AG10803 (cell line): ENCODE data around the gene MACROH2A1.

Source experiments
- DNase-seq: peaks from one replicate; pipeline ENCODE4 v3.0.0; 2010; ENCODE audit warnings: low read depth
- H3K4me3 ChIP-seq: 2 replicates; pipeline ENCODE4 v1.5.1; 2011; ENCODE audit warnings: mild to moderate bottlenecking, low read length, control low read depth
- TF ChIP-seq, protein P1 (sequence below): conservative IDR thresholded peaks from 2 replicates; pipeline ENCODE4 v1.5.1; 2011; ENCODE audit warnings: mild to moderate bottlenecking, low read length, control low read depth, inconsistent platforms

Gene MACROH2A1

DNA sequence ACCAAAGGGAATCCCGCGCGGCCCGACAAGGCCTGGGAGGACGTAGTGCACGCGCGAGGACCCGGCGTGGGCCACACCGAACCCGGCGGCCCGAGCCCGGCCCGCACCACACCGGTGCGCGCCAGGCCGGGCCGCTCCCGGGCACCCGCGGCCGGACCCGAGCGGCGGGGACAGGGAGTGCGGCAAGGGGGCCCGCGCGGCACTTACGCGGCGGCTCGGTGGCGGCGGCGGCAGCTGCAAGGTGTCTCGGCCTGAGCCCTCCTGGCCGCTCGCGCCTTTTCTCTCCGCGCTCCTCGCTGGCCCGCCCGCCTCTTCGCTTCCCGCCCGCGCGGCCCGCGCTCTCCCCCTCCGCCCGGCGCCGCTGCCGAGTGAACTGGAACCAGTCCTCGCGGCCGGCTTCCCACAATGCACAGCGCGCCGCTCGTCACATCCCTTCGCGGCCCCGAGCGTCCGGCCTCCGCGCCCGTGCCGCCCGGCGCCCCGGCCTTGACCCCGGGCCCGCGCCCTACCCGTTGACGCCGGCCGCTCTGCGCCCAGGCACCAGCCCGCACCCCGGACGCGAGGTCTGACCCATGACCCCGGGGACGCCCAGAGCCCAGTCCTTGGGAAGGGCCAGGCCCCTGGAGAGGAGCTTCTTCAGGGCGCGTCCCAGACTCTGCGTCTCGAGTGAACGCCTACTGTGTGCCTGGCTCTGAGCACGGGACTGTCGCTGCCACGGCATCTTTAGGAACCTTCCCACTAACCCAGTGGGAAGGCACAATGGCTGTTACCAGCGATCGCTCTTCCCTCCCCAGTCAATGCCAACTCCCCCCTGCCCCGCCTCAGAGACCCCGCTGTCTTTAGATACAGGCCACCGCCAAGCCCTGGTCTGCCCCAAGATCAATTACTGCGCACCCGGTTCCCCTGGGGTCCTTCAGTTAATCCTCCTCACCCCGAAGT is at the start of gene MACROH2A1:
MACROH2A1 (minus strand) TSS at position 377 of the 939 bp plus-strand sequence. CDS start 10,138 bp downstream, outside the sequence.
- TF ChIP-seq, protein P1, sequence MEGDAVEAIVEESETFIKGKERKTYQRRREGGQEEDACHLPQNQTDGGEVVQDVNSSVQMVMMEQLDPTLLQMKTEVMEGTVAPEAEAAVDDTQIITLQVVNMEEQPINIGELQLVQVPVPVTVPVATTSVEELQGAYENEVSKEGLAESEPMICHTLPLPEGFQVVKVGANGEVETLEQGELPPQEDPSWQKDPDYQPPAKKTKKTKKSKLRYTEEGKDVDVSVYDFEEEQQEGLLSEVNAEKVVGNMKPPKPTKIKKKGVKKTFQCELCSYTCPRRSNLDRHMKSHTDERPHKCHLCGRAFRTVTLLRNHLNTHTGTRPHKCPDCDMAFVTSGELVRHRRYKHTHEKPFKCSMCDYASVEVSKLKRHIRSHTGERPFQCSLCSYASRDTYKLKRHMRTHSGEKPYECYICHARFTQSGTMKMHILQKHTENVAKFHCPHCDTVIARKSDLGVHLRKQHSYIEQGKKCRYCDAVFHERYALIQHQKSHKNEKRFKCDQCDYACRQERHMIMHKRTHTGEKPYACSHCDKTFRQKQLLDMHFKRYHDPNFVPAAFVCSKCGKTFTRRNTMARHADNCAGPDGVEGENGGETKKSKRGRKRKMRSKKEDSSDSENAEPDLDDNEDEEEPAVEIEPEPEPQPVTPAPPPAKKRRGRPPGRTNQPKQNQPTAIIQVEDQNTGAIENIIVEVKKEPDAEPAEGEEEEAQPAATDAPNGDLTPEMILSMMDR = no peak
- peak within 1 kb of the TSS; percentile 87 for H3K4me3 ChIP-seq
- peak; percentile 86 for DNase-seq

DNA sequence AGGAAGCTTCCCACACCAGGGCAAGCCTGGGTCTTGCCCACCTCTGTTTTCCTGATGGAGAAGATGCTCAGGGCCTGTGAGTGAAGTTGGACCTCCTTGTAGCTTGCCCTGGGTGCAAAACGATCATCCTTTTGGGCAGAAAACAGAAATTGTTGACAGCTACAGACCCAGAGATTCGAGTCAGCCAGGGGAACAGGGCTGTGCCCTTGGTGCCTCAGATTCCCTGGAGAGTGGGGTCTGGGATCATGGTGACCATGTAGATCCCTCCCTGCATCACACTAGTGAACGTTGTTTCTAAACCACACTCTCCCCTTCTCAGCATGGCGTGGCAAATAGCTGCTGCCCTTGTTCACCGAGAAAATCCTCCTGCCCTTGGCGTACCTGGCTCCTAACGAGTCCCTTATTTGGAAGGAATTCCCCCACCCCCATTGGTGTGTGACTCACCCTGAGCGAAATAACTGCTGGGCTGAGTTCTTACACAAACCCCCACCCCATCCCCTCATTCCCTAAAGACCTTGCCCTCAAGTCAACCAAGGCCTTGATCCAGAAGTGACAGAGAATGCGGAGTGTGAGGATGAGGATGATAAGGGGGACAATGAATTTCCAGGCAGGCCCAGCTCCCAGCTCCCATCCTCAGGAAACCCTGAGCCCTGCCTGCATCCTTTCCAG is 49.2 kb upstream of the MACROH2A1 start:
- no peak for DNase-seq
- TF ChIP-seq, protein P1 = no peak
- H3K4me3 ChIP-seq = no peak overlapping the region

DNA sequence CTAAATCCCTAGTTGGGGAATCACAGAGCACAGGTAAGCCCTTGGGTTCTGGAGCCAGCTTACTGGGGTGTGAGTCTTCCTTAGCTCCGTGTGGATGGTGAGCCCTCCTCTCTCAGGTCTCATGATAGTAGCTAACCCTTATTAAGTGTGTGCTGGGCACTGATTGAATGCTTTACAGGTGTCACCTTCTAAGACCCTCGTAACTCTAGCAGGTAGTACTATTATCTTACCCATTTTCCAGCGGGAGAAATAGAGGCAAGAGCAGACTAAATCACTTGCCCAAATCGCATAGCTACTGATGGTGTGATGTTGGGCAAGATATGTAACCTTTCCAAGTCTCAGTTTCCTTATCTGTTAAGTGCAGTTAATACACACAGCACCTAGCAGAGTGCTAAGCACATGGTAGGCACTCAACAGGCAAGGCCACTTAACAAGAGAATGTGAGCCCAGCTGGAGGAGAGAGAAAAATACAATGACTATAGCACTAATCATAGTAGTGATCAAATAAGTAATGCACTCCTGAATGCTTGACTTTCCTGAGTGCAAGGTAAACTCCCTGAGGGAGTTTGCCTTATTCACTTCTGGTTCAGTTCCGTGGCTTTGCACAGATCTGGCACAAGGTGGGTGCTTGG is 48.4 kb upstream of the MACROH2A1 start, which contains the start of gene DCANP1:
DCANP1 (minus strand) TSS at position 51 of the 632 bp plus-strand sequence. CDS start 240 bp downstream, outside the sequence.
- no peak for DNase-seq
- H3K4me3 ChIP-seq = no peak within 1 kb of the TSS
- TF ChIP-seq, protein P1 = no peak

DNA sequence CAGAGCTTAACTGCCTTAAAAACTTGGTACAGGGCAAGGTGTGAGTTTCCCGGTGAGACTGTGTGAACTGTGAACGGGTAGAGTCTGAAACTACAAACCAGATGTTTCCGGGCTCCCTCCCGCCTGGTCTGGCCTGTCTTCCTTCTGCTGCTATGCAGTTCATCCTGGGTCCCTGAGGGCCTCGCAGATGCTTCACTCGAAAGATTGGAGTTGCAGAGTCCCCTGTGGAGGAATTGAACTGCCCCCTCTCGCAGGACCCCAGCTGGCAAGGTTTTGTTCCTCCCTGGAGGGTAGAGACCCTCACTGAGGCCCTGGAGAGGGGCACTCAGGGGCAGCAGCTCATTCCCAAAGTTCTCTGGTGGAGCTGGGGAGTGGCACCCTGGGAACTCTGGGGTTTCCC is 47.6 kb upstream of the MACROH2A1 start:
- no peak for DNase-seq
- TF ChIP-seq, protein P1 = no peak

DNA sequence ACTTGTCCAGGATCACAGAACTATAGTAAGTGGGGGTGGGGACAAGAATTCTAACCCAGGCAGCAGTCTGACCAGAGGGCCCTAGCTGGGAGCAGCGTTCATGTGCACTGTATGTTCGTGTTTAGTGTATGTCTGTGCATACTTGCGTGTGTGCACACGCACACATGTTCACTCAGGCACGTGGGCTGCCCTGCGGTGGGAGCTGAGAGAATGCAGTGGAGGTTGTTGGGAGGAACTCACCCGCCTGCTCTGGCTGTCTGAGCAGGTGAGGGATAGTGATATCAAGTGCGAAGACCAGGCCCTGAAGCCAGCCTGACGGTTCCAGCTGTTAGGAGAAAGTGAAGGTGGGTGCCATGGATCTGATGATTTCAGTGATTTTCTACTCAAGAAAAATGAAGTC is 47.2 kb upstream of the MACROH2A1 start:
- TF ChIP-seq, protein P1 = no peak
- no peak for DNase-seq
- H3K4me3 ChIP-seq = no peak overlapping the region

More for the DNA sequence above, 47.6 kb upstream of the MACROH2A1 start:
- no peak overlapping the region for H3K4me3 ChIP-seq

DNA sequence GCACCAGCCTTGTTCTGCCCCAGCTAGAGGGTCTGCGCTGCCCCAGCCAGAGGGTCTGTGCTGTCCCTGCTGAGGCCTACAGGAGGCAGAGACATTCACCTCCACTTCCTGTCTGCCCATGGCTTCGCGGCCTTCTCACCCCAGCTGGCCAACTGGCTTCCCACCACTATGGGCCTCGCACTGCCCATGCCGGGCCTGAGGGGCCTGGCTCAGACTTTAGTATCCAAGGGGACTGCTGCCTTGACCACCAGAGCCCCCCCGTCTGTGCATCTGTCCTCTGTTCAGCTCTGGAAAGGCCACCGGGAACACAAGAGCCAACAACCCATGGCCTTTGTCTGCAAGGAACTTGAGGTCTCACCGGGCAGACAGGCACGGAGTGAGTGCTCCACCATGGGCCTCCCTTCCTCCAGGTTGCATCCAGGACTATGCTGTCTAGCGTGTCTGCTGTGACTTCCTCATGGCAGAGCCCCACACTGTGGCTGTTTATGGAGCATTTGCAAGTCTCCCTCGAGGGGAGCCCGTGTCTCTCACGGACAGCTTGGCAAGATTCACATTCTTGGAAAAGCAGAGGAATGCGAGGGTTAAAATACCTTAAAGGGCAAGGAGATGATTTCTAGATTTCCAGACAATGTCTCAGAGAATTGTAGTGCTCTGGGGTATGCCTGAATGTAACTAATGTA is 46.4 kb upstream of the MACROH2A1 start:
- TF ChIP-seq, protein P1 = no peak
- no peak overlapping the region for H3K4me3 ChIP-seq
- no peak for DNase-seq
